Astrocyte of the spinal cord (primary cell): Measurements from ENCODE around the gene OOSP4B.

Source experiments
- DNase-seq: peaks from one replicate; pipeline ENCODE4 v3.0.0; 2011; ENCODE audit warnings: low read depth, low spot score
- H3K4me3 ChIP-seq: 2 replicates; pipeline ENCODE4 v1.5.1; 2011; ENCODE audit warnings: low read depth, mild to moderate bottlenecking, low read length, moderate library complexity
- CTCF ChIP-seq: IDR thresholded peaks from 2 replicates; pipeline ENCODE4 v1.5.1; 2012; ENCODE audit warnings: low read depth, mild to moderate bottlenecking, low read length, inconsistent platforms
- in situ Hi-C: cut with HindIII; loops from 2 replicates; pipeline ENCODE4 v1.10.0; 2017; ENCODE audit warnings: low sequenced_read_pairs

The OOSP4B gene

GRCh38 chr11:59984368-59984767 lies 32.6 kb upstream of the OOSP4B start:
- in situ Hi-C loops = no loop called here
- TF ChIP-seq CTCF = no peak

GRCh38 chr11:59990421-59990820 lies 26.6 kb upstream of the OOSP4B start:
- in situ Hi-C loops = no loop called here
- no peak for DNase-seq
- no peak for TF ChIP-seq CTCF
- H3K4me3 ChIP-seq = no peak overlapping the region

More at GRCh38 chr11:59984368-59984767, 32.6 kb upstream of the OOSP4B start:
- H3K4me3 ChIP-seq = no peak overlapping the region
- no peak for DNase-seq

- H3K4me3 ChIP-seq = no peak overlapping the region
- in situ Hi-C loops = no loop called here
- no peak for TF ChIP-seq CTCF
- no peak for DNase-seq
Observed at GRCh38 chr11:59992425-59992824, 24.6 kb upstream of the OOSP4B start.

GRCh38 chr11:59997800-59998199 lies 19.2 kb upstream of the OOSP4B start:
- TF ChIP-seq CTCF = no peak

GRCh38 chr11:59999691-60000090 lies 17.3 kb upstream of the OOSP4B start:
- no peak for TF ChIP-seq CTCF
- no peak for DNase-seq
- in situ Hi-C loops = no loop called here
- no peak overlapping the region for H3K4me3 ChIP-seq

More at GRCh38 chr11:59997800-59998199, 19.2 kb upstream of the OOSP4B start:
- no peak for DNase-seq
- H3K4me3 ChIP-seq = no peak overlapping the region
- in situ Hi-C loops = no loop called here

- in situ Hi-C loops = no loop called here
- TF ChIP-seq CTCF = no peak
- no peak for DNase-seq
- H3K4me3 ChIP-seq = no peak overlapping the region
Observed at GRCh38 chr11:60003729-60004128, 13.3 kb upstream of the OOSP4B start.

- no peak overlapping the region for H3K4me3 ChIP-seq
- no peak for TF ChIP-seq CTCF
- DNase-seq = no peak
- in situ Hi-C loops = no loop called here
Observed at GRCh38 chr11:60005360-60005759, 11.6 kb upstream of the OOSP4B start.
